ENCODE data around the gene CCDC136.

CCDC136 gene

GRCh38 chr7:128831178-128831993 lies 39.6 kb downstream of the CCDC136 start:
- FAIRE-seq (no peak), DNase-seq (ENCODE audit: low spot score) (peak; percentile 41)

- FAIRE-seq = no peak
- no peak for DNase-seq (ENCODE audit: low spot score)
Measured at GRCh38 chr7:128831994-128832879, 40.5 kb downstream of the CCDC136 start.

- DNase-seq (ENCODE audit: low spot score) = no peak
- no peak for FAIRE-seq
Measured at GRCh38 chr7:128832880-128833147, 41.0 kb downstream of the CCDC136 start.

- DNase-seq (ENCODE audit: low spot score) = peak; percentile 12
- no peak for FAIRE-seq
Measured at GRCh38 chr7:128833148-128833945, 41.6 kb downstream of the CCDC136 start.

GRCh38 chr7:128833946-128834325 lies 42.2 kb downstream of the CCDC136 start:
- no peak for DNase-seq (ENCODE audit: low spot score)
- no peak for FAIRE-seq

GRCh38 chr7:128835231-128835751 lies 43.5 kb downstream of the CCDC136 start:
- no peak for FAIRE-seq
- DNase-seq (ENCODE audit: low spot score) = no peak

- no peak for FAIRE-seq
- no peak for DNase-seq (ENCODE audit: low spot score)
Measured at GRCh38 chr7:128835790-128836641, 44.2 kb downstream of the CCDC136 start.

- no peak for FAIRE-seq
- DNase-seq (ENCODE audit: low spot score) = no peak
Measured at GRCh38 chr7:128836729-128837348, 45.1 kb downstream of the CCDC136 start.

- FAIRE-seq (no peak), DNase-seq (ENCODE audit: low spot score) (no peak)
Measured at GRCh38 chr7:128837521-128837921, 45.8 kb downstream of the CCDC136 start.

- FAIRE-seq = no peak
- no peak for DNase-seq (ENCODE audit: low spot score)
Measured at GRCh38 chr7:128838109-128838779, 46.5 kb downstream of the CCDC136 start.

- FAIRE-seq = no peak
- no peak for DNase-seq (ENCODE audit: low spot score)
Measured at GRCh38 chr7:128838981-128839731, 47.4 kb downstream of the CCDC136 start.

GRCh38 chr7:128839751-128840177 lies 48.0 kb downstream of the CCDC136 start:
- FAIRE-seq (no peak), DNase-seq (ENCODE audit: low spot score) (no peak)

GRCh38 chr7:128840326-128841170 lies 48.8 kb downstream of the CCDC136 start:
- FAIRE-seq (no peak), DNase-seq (ENCODE audit: low spot score) (no peak)

- DNase-seq (ENCODE audit: low spot score) (no peak), FAIRE-seq (no peak)
Measured at GRCh38 chr7:128841171-128841690, 49.5 kb downstream of the CCDC136 start.

- DNase-seq (ENCODE audit: low spot score) (peak; percentile 62), FAIRE-seq (no peak)
Measured at GRCh38 chr7:128841921-128842673, 50.3 kb downstream of the CCDC136 start.

GRCh38 chr7:128842674-128843641 lies 51.2 kb downstream of the CCDC136 start:
- FAIRE-seq (no peak), DNase-seq (ENCODE audit: low spot score) (no peak)

All from urothelium cell line (cell line).